AG09319 (cell line): Measurements from ENCODE around the gene CLINT1.
A peak's percentile ranks its signal among the peaks of the same experiment; 100 is the strongest.

ENCODE experiments used
- DNase-seq: peaks from one replicate; pipeline ENCODE4 v3.0.0-alpha.2; 2010; ENCODE audit warnings: low read depth; ENCODE audit errors: extremely low read depth
- TF ChIP-seq, protein P1 (sequence below): IDR thresholded peaks from 2 replicates; pipeline ENCODE4 v1.5.1; 2011; ENCODE audit warnings: low read depth, mild to moderate bottlenecking, inconsistent platforms, low read length, moderate library complexity

Gene CLINT1

DNA sequence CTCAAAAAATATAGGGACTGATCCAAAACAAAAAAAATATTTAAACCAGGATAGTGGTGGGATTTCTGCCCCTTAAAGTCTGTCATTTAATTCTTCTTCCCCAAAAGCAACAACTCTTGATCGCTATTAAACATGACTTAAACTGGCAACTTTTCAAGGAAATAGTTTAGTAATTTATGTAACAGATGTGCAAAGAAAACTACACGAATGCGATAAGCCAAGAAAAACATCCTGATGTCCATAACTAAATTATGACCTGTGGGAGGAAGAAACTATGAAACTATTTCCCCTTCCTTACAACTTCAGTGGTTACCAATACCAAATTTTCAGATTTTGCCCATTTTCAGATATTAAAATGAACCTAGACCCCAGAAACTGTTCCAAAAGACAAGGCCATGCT, 31.5 kb downstream of the CLINT1 start:
- TF ChIP-seq, protein P1, sequence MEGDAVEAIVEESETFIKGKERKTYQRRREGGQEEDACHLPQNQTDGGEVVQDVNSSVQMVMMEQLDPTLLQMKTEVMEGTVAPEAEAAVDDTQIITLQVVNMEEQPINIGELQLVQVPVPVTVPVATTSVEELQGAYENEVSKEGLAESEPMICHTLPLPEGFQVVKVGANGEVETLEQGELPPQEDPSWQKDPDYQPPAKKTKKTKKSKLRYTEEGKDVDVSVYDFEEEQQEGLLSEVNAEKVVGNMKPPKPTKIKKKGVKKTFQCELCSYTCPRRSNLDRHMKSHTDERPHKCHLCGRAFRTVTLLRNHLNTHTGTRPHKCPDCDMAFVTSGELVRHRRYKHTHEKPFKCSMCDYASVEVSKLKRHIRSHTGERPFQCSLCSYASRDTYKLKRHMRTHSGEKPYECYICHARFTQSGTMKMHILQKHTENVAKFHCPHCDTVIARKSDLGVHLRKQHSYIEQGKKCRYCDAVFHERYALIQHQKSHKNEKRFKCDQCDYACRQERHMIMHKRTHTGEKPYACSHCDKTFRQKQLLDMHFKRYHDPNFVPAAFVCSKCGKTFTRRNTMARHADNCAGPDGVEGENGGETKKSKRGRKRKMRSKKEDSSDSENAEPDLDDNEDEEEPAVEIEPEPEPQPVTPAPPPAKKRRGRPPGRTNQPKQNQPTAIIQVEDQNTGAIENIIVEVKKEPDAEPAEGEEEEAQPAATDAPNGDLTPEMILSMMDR, result no peak
- peak; percentile 4 for DNase-seq

DNA sequence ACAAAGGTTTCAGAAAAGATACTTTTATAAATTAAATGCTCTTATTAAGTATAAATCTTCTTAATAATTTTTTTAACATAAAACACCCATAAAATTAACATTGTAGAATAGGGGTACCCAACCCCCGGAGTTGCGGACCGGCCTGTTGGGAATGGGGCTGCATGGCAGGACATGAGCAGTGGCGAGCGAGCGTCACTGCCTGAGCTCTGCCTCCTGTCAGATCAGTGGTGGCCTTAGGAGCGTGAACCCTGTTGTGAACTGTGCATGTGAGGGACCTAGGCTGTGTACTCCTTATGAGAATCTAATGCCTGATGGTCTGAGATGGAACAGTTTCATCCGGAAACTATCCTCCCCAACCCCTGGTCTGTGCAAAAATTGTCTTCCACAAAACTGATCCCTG, 35.3 kb downstream of the CLINT1 start:
- DNase-seq, result no peak
- TF ChIP-seq, protein P1, result no peak

DNA sequence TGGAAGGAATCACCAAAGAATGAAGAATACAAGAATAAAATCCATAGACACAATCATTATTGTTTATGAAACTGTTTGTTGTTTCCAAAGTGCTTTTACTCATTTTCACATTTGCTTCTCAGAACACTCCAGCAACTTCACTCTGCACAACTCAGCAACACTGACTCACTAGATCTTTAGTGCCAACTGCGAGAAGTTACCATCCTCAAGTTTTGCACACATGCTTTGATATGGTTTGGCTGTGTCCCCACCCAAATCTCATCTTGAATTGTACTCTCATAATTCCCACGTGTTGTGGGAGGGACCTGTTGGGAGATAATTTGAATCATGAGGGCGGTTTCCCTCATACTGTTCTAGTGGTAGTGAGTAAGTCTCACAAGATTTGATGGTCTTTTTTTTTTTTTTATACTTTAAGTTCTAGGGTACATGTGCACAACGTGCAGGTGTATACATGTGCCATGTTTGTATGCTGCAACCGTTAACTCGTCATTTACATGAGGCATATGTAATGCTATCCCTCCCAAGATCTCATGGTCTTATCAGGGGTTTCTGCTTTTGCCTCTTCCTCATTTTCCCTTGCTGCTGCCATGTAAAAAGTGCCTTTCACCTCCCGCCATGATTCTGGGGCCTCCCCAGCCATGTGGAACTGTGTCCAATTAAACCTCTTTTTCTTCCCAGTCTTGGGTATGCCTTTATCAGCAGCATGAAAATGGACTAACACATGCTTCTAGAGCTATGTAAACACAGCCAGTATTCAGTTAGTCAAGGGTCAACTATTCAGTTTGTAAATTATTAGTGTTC, 36.9 kb downstream of the CLINT1 start:
- no peak for DNase-seq
- TF ChIP-seq, protein P1, result no peak

DNA sequence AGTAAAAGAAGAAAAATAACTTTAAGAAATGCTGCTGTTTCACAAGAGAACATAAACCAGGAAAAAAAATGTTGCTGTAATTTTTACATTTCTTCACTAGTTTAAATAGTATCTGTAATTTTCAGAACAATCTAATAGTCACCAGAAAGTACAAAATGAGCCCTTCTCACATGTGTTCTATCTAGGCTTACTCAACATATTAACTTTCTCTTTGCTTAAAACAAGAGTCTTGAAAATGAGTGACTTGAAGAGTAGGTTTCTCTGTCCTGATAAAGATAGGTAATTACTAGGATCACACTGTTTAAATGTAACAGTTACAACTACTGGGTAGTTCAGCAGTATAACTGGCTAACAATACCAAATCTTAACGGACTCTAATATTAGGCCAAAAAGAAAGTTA, 37.5 kb downstream of the CLINT1 start:
- TF ChIP-seq, protein P1, result no peak
- DNase-seq, result no peak

DNA sequence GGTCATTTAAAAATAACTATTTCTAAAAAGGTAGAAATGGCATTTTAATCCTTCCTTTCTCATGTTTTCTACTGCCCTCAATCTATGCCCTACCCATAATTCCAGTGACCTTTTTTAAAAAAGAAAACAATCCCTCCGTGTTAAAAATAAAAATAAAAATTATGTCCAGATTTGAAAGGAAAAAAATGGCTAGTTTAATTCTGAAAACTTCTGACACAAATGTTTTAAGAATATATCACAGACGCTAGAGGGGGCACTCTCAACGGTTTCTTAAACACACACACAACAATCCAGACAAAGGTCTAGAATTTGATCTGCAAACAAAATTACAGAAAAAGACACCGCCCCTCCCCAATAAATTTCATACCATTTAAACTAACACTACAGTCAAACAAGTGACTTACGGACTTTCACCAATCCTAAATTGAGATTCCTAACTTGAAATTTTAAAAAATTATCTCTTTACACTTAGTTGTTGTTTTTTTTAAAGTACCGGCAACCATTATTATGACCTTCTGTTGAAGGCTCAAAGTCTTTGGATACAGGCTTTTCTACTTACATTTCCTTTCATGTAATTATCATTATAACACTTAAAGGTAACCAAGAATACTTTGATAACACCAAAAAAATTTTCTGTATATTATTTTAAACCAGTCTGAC, 38.2 kb downstream of the CLINT1 start:
- TF ChIP-seq, protein P1, result peak; percentile 54
- peak; percentile 12 for DNase-seq

DNA sequence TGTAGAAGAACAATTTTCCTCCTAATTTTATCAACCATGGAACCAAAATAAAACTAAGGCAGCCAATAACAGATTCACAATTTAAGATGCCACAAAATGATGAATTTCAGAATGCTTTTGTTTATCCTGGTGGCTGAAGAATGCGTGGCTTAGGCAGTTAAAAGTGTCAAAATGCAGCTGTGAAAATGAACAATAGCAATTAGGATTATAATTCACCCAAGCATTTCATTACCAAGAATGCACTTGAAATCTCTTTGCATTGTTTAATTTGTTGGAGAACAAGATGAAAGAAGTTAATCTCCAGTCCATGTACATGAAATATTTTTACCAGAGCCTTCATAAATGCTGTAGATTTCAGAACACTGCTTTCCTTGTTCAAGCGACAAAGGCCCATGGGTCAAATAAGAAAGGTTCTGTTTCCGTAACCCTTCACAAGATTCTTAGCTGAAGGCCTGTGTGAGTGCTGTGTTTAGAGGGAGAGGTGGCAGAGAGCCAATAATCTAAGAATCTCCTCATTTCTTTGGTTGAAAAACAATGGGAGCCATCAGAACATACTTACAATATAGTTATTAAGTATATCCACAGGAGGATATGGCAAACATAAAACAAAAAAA, 39.3 kb downstream of the CLINT1 start:
- TF ChIP-seq, protein P1, result no peak
- no peak for DNase-seq

DNA sequence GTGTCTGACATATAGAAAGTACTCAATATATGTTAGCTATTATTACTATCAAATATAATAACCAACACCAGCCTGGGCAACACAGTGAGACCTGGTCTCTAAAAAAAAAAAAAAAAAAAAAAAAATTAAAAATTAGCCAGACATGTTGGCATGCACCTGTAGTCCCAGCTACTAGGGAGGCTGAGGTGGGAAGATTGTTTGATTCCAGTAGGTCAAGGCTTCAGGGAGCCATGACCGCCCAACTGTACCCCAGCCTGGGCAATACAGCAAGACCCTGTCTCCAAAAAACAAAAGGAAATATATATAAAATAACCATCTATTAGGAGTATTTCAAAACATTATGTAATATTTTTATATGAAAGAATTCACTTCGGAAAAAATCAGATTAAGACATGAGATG, 40.6 kb downstream of the CLINT1 start:
- TF ChIP-seq, protein P1, result no peak
- DNase-seq, result no peak
